Tibial nerve (tissue), 3 donors: ENCODE data around the gene BIN2.

Experiments used
- POLR2A ChIP-seq, 2 donors: fragments of 450-650 bp; IDR thresholded peaks; one replicate each; pipeline ENCODE4 v1.6.1; 2017; ENCODE audit warnings: antibody characterized with exemption in 2 of 2, mild to moderate bottlenecking in 2 of 2, moderate library complexity in 2 of 2
- TF ChIP-seq, protein P1 (sequence below), 5 experiments: fragments of 200-600 bp in 3 of 5; fragments of 450-650 bp in 2 of 5; sonication (generic) in 3 of 5; IDR thresholded peaks; one replicate each; pipeline ENCODE4 v1.5.1; 2016 to 2019; ENCODE audit warnings: antibody characterized with exemption in 5 of 5, mild to moderate bottlenecking in 3 of 5, moderate library complexity in 2 of 5

DNA sequence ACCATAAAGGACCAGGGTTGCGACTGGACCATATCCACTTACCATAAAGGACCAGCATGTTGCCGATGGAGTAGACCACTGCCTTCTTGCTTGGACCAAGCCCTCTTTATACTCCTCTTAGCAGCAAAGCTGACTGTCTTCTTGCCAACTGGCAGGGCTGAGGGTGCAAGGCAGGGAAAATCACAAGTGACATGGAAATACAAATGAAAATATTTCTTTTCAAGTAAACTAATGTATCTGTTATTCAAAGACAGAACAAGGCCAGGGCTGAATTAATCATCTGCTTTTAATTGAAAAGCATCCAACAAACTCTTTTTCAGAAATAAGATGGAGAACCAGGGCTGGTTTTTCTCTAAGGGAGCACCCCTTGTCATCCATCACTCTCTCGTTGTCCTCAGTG, 22.6 kb upstream of the BIN2 start, which contains the start of gene CELA1:
- TF ChIP-seq, protein P1, sequence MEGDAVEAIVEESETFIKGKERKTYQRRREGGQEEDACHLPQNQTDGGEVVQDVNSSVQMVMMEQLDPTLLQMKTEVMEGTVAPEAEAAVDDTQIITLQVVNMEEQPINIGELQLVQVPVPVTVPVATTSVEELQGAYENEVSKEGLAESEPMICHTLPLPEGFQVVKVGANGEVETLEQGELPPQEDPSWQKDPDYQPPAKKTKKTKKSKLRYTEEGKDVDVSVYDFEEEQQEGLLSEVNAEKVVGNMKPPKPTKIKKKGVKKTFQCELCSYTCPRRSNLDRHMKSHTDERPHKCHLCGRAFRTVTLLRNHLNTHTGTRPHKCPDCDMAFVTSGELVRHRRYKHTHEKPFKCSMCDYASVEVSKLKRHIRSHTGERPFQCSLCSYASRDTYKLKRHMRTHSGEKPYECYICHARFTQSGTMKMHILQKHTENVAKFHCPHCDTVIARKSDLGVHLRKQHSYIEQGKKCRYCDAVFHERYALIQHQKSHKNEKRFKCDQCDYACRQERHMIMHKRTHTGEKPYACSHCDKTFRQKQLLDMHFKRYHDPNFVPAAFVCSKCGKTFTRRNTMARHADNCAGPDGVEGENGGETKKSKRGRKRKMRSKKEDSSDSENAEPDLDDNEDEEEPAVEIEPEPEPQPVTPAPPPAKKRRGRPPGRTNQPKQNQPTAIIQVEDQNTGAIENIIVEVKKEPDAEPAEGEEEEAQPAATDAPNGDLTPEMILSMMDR (IDR thresholded peaks at IDR 0.05): no peak
- TF ChIP-seq POLR2A (IDR thresholded peaks at IDR 0.05): no peak
